Suprapubic skin (tissue), 4 donors: ENCODE measurements around the gene GOPC. TPM values are rescaled to one million over a fixed set of nuclear protein-coding genes. Genes with fewer than 3 reads are reported as not detected.

Experiments used
- DNase-seq, 2 donors: peaks; one replicate each; pipeline ENCODE4 v3.0.0-alpha.2; 2019; ENCODE audit warnings: low spot score in 2 of 2
- H3K27ac ChIP-seq: fragments of 200-600 bp; sonication (generic); one replicate; pipeline ENCODE4 v1.5.1; 2019
- H3K27me3 ChIP-seq: fragments of 200-600 bp; sonication (generic); one replicate; pipeline ENCODE4 v1.5.1; 2019
- H3K36me3 ChIP-seq: fragments of 200-600 bp; sonication (generic); one replicate; pipeline ENCODE4 v1.5.1; 2019
- H3K4me1 ChIP-seq: fragments of 200-600 bp; sonication (generic); one replicate; pipeline ENCODE4 v1.5.1; 2019
- H3K4me3 ChIP-seq: fragments of 200-600 bp; sonication (generic); one replicate; pipeline ENCODE4 v1.5.1; 2019; ENCODE audit warnings: mild to moderate bottlenecking
- H3K9me3 ChIP-seq: fragments of 200-600 bp; sonication (generic); one replicate; pipeline ENCODE4 v1.5.1; 2019
- CTCF ChIP-seq, 2 donors: fragments of 200-600 bp in 1 of 2; fragments of 450-650 bp in 1 of 2; sonication (generic) in 1 of 2; IDR thresholded peaks; one replicate each; pipeline ENCODE4 v1.5.1; 2016 to 2019; ENCODE audit warnings: antibody characterized with exemption in 2 of 2, mild to moderate bottlenecking in 1 of 2, moderate library complexity in 1 of 2
- EP300 ChIP-seq: sonication (generic); formaldehyde crosslinking; IDR thresholded peaks from one replicate; pipeline ENCODE4 v1.6.1; 2017; ENCODE audit warnings: antibody characterized with exemption
- POLR2A ChIP-seq, 2 donors: fragments of 450-650 bp; IDR thresholded peaks; one replicate each; pipeline ENCODE4 v1.6.1; 2017; ENCODE audit warnings: antibody characterized with exemption in 2 of 2, mild to moderate bottlenecking in 2 of 2, moderate library complexity in 2 of 2
- POLR2AphosphoS5 ChIP-seq, 3 donors: sonication (generic); formaldehyde crosslinking; IDR thresholded peaks; one replicate each; pipeline ENCODE4 v1.6.1; 2017; ENCODE audit warnings: antibody characterized with exemption in 3 of 3
- WGBS: methylation state at CpG from one replicate; pipeline ENCODE4 v1.1.5; 2018; 5-methylcytosine and 5-hydroxymethylcytosine counted together
- total RNA-seq, 4 donors: library from RNA; depleted of rRNA; stranded (reverse); fragments of >200 nt; gene quantifications; one replicate each; pipeline ENCODE4 v1.1.0, GENCODE V29; 2016

Gene GOPC
- total RNA-seq, 4 donors from 2014 or later, result 15.5 to 21.9 (median 20.0) TPM

- Histone ChIP-seq H3K36me3 (no peaks in the 10 kb centered on the region), H3K4me3 (no peak overlapping the region), H3K27me3 (no peaks in the 10 kb centered on the region), H3K27ac (no peak overlapping the region), H3K4me1 (peaks cover 7% of the 10 kb centered on the region), H3K9me3 (no peaks in the 10 kb centered on the region)
- TF ChIP-seq POLR2AphosphoS5 (IDR thresholded peaks at IDR 0.05) (no peak), EP300 (no peak), POLR2A (IDR thresholded peaks at IDR 0.05) (no peak), CTCF (IDR thresholded peaks at IDR 0.05) (no peak)
- no peak for DNase-seq
- WGBS, result 65% methylated on average over 3 of the region's 3 CpGs
Observed at GRCh38 chr6:117553142-117553541, 49.2 kb downstream of the GOPC start.

GRCh38 chr6:117552618-117553017 is 49.7 kb downstream of the GOPC start:
- H3K36me3 ChIP-seq, result no peaks in the 10 kb centered on the region
- H3K4me3 ChIP-seq, result no peak overlapping the region
- TF ChIP-seq EP300, result no peak
- TF ChIP-seq POLR2AphosphoS5 (IDR thresholded peaks at IDR 0.05), result no peak
- TF ChIP-seq POLR2A (IDR thresholded peaks at IDR 0.05), result no peak
- TF ChIP-seq CTCF (IDR thresholded peaks at IDR 0.05), result no peak
- no peaks in the 10 kb centered on the region for H3K27me3 ChIP-seq
- H3K27ac ChIP-seq, result no peak overlapping the region
- no peaks in the 10 kb centered on the region for H3K9me3 ChIP-seq
- WGBS, result 90% methylated on average over 2 of the region's 2 CpGs
- no peak for DNase-seq
- peaks cover 11% of the 10 kb centered on the region for H3K4me1 ChIP-seq

GRCh38 chr6:117550618-117551242 is 51.6 kb downstream of the GOPC start:
- no peak for TF ChIP-seq POLR2A (IDR thresholded peaks at IDR 0.05)
- TF ChIP-seq POLR2AphosphoS5 (IDR thresholded peaks at IDR 0.05), result no peak
- TF ChIP-seq EP300, result no peak
- no peak for TF ChIP-seq CTCF (IDR thresholded peaks at IDR 0.05)
- 92% methylated on average over 2 of the region's 2 CpGs for whole genome bisulfite sequencing
- Histone ChIP-seq H3K27me3 (no peaks in the 10 kb centered on the region), H3K4me3 (no peak overlapping the region), H3K9me3 (no peaks in the 10 kb centered on the region), H3K27ac (no peak overlapping the region), H3K36me3 (peaks cover 10% of the 10 kb centered on the region), H3K4me1 (peaks cover 9% of the 10 kb centered on the region)
- no peak for DNase-seq

GRCh38 chr6:117550078-117550600 is 52.2 kb downstream of the GOPC start:
- no peak overlapping the region for H3K27ac ChIP-seq
- no peak for DNase-seq
- no peaks in the 10 kb centered on the region for H3K27me3 ChIP-seq
- H3K4me1 ChIP-seq, result peaks cover 7% of the 10 kb centered on the region
- H3K36me3 ChIP-seq, result peaks cover 10% of the 10 kb centered on the region
- H3K4me3 ChIP-seq, result no peak overlapping the region
- H3K9me3 ChIP-seq, result no peaks in the 10 kb centered on the region
- 94% methylated on average over 3 of the region's 3 CpGs for WGBS
- TF ChIP-seq EP300, result no peak
- TF ChIP-seq POLR2A (IDR thresholded peaks at IDR 0.05), result no peak
- TF ChIP-seq CTCF (IDR thresholded peaks at IDR 0.05), result no peak
- no peak for TF ChIP-seq POLR2AphosphoS5 (IDR thresholded peaks at IDR 0.05)

GRCh38 chr6:117549611-117550010 is 52.7 kb downstream of the GOPC start:
- no peaks in the 10 kb centered on the region for H3K27me3 ChIP-seq
- DNase-seq, result no peak
- H3K4me3 ChIP-seq, result no peak overlapping the region
- no peaks in the 10 kb centered on the region for H3K9me3 ChIP-seq
- TF ChIP-seq POLR2AphosphoS5 (IDR thresholded peaks at IDR 0.05) (no peak), CTCF (IDR thresholded peaks at IDR 0.05) (no peak), POLR2A (IDR thresholded peaks at IDR 0.05) (no peak), EP300 (no peak)
- WGBS, result 98% methylated on average over 4 of the region's 4 CpGs
- H3K27ac ChIP-seq, result no peak overlapping the region
- peaks cover 15% of the 10 kb centered on the region for H3K36me3 ChIP-seq
- peaks cover 7% of the 10 kb centered on the region for H3K4me1 ChIP-seq
